GM21576 (cell line): ENCODE data around the gene CDC42BPB.

Source experiments
- ATAC-seq: cut with Tn5 transposase; IDR thresholded peaks from one replicate; pipeline ENCODE4 v1.9.1; 2021; ENCODE audit warnings: mild to moderate bottlenecking, moderate library complexity; ENCODE audit not compliant: unreplicated experiment

CDC42BPB gene

GRCh38 chr14:102885737-102886447 is 171.5 kb downstream of the CDC42BPB start:
- ATAC-seq = no peak

GRCh38 chr14:102883554-102883953 is 173.8 kb downstream of the CDC42BPB start:
- no peak for ATAC-seq

- ATAC-seq = no peak
Measured at GRCh38 chr14:102883089-102883541, 174.2 kb downstream of the CDC42BPB start.
